Activated gamma-delta T cell treated with Interleukin-2 at 50 U/mL for 16 hours (primary cell): Measurements from ENCODE around the gene HECTD1.
"Not testable (repeated sequence)": the region's sequence is repeated elsewhere in the genome, so short reads cannot be mapped to it uniquely, and the experiment has no call there.

Source experiments
- DNase-seq: peaks from one replicate; pipeline ENCODE4 v3.0.0-alpha.2; 2020

Gene HECTD1

GRCh38 chr14:31224808-31225207 is 17.2 kb upstream of the HECTD1 start:
- no peak for DNase-seq

GRCh38 chr14:31223331-31223730 is 15.7 kb upstream of the HECTD1 start:
- DNase-seq = no peak

GRCh38 chr14:31222834-31223233 is 15.2 kb upstream of the HECTD1 start:
- no peak for DNase-seq

GRCh38 chr14:31221266-31221665 is 13.7 kb upstream of the HECTD1 start:
- DNase-seq = no peak

GRCh38 chr14:31219169-31219568 is 11.6 kb upstream of the HECTD1 start:
- no peak for DNase-seq

- DNase-seq = no peak
These were observed 8.8 kb upstream of the HECTD1 start for GRCh38 chr14:31216359-31216758.

- DNase-seq = no peak
These were observed 5.3 kb upstream of the HECTD1 start for GRCh38 chr14:31212893-31213292.

GRCh38 chr14:31209605-31210004 is 2.0 kb upstream of the HECTD1 start:
- no peak for DNase-seq

- no peak for DNase-seq
These were observed 1.2 kb upstream of the HECTD1 start for GRCh38 chr14:31208546-31209424.

GRCh38 chr14:31207287-31207754 is 272 bp downstream of the HECTD1 start:
- DNase-seq = no peak

- peak; percentile 34 for DNase-seq
These were observed 882 bp downstream of the HECTD1 start for GRCh38 chr14:31206536-31207286.

GRCh38 chr14:31205681-31206535 is 1.7 kb downstream of the HECTD1 start:
- no peak for DNase-seq

- DNase-seq = no peak
These were observed 2.7 kb downstream of the HECTD1 start for GRCh38 chr14:31204593-31205534.

- not testable (repeated sequence) for DNase-seq
These were observed 3.5 kb downstream of the HECTD1 start for GRCh38 chr14:31203899-31204592.

GRCh38 chr14:31203414-31203742 is 4.2 kb downstream of the HECTD1 start:
- DNase-seq = no peak

GRCh38 chr14:31201111-31201510 is 6.5 kb downstream of the HECTD1 start:
- no peak for DNase-seq

- no peak for DNase-seq
These were observed 6.9 kb downstream of the HECTD1 start for GRCh38 chr14:31200702-31200990.

- no peak for DNase-seq
These were observed 9.9 kb downstream of the HECTD1 start for GRCh38 chr14:31197671-31198070.

GRCh38 chr14:31196839-31197492 is 10.6 kb downstream of the HECTD1 start:
- DNase-seq = no peak

- no peak for DNase-seq
These were observed 12.9 kb downstream of the HECTD1 start for GRCh38 chr14:31194661-31195060.

- DNase-seq = no peak
These were observed 13.5 kb downstream of the HECTD1 start for GRCh38 chr14:31194095-31194494.
